GM19238 (cell line): ENCODE data around the gene SLC22A23.

ENCODE experiments used
- DNase-seq: peaks from one replicate; pipeline ENCODE4 v3.0.0; 2011; ENCODE audit warnings: low spot score; ENCODE audit not compliant: insufficient read length

The SLC22A23 gene

GRCh38 chr6:3320238-3320811, 136.5 kb downstream of the SLC22A23 start:
- no peak for DNase-seq

GRCh38 chr6:3319610-3320200, 137.1 kb downstream of the SLC22A23 start:
- no peak for DNase-seq

- no peak for DNase-seq
Observed at GRCh38 chr6:3318821-3319540, 137.9 kb downstream of the SLC22A23 start.

- DNase-seq: no peak
Observed at GRCh38 chr6:3318226-3318625, 138.6 kb downstream of the SLC22A23 start.

- no peak for DNase-seq
Observed at GRCh38 chr6:3317741-3318211, 139.1 kb downstream of the SLC22A23 start.

- DNase-seq: no peak
Observed at GRCh38 chr6:3316818-3317217, 140.0 kb downstream of the SLC22A23 start.

GRCh38 chr6:3316331-3316730, 140.5 kb downstream of the SLC22A23 start:
- no peak for DNase-seq

GRCh38 chr6:3315841-3316240, 141.0 kb downstream of the SLC22A23 start:
- no peak for DNase-seq

- DNase-seq: no peak
Observed at GRCh38 chr6:3314621-3315467, 142.0 kb downstream of the SLC22A23 start.

- DNase-seq: no peak
Observed at GRCh38 chr6:3314176-3314575, 142.7 kb downstream of the SLC22A23 start.

- no peak for DNase-seq
Observed at GRCh38 chr6:3312604-3313231, 144.1 kb downstream of the SLC22A23 start.

- no peak for DNase-seq
Observed at GRCh38 chr6:3311826-3312225, 145.0 kb downstream of the SLC22A23 start.

- no peak for DNase-seq
Observed at GRCh38 chr6:3310703-3311102, 146.1 kb downstream of the SLC22A23 start.

GRCh38 chr6:3310051-3310448, 146.8 kb downstream of the SLC22A23 start:
- no peak for DNase-seq

- no peak for DNase-seq
Observed at GRCh38 chr6:3309391-3310050, 147.3 kb downstream of the SLC22A23 start.

- DNase-seq: no peak
Observed at GRCh38 chr6:3308106-3308505, 148.7 kb downstream of the SLC22A23 start.

- no peak for DNase-seq
Observed at GRCh38 chr6:3307436-3307835, 149.4 kb downstream of the SLC22A23 start.

- DNase-seq: no peak
Observed at GRCh38 chr6:3306848-3307247, 150.0 kb downstream of the SLC22A23 start.

GRCh38 chr6:3305831-3306230, 151.0 kb downstream of the SLC22A23 start:
- no peak for DNase-seq

GRCh38 chr6:3305216-3305565, 151.7 kb downstream of the SLC22A23 start:
- DNase-seq: no peak
